Thyroid gland (tissue), 4 donors: ENCODE results near the gene NPAS2.

Experiments used
- CTCF ChIP-seq, 6 experiments: fragments of 200-600 bp in 3 of 6; fragments of 450-650 bp in 3 of 6; sonication (generic) in 3 of 6; IDR thresholded peaks; one replicate each; pipeline ENCODE4 v1.5.1; 2016 to 2019; ENCODE audit warnings: antibody characterized with exemption in 6 of 6, mild to moderate bottlenecking in 2 of 6, inconsistent platforms in 1 of 6, moderate library complexity in 1 of 6
- POLR2A ChIP-seq, 2 donors: fragments of 450-650 bp; IDR thresholded peaks; one replicate each; pipeline ENCODE4 v1.6.1; 2017; ENCODE audit warnings: antibody characterized with exemption in 2 of 2, mild to moderate bottlenecking in 2 of 2, moderate library complexity in 1 of 2

- TF ChIP-seq CTCF (IDR thresholded peaks at IDR 0.05): no peak
- TF ChIP-seq POLR2A (IDR thresholded peaks at IDR 0.05): no peak
Measured at GRCh38 chr2:100945433-100945740, 125.4 kb downstream of the NPAS2 start.
